ENCODE data around the gene SCFD2. TPM values are rescaled to one million over a fixed set of nuclear protein-coding genes. Genes with fewer than 3 reads are reported as not detected.
A peak's percentile ranks its signal among the peaks of the same experiment; 100 is the strongest.

The SCFD2 gene
- total and polyA plus RNA-seq, 4 donors: 5.2 to 28.7 (median 16.4) TPM

GRCh38 chr4:52850406-52851124, 515.3 kb downstream of the SCFD2 start:
- no peak for TF ChIP-seq CTCF (IDR thresholded peaks at IDR 0.05; ENCODE audit: control extremely low read depth, extremely low read depth)
- no peaks in the 10 kb centered on the region for H3K27me3 ChIP-seq (ENCODE audit: control insufficient read depth in 3 of 3, insufficient read depth in 3 of 3, low read length in 2 of 3)
- H3K36me3 ChIP-seq (ENCODE audit: control insufficient read depth in 4 of 4, insufficient read depth in 4 of 4, low read length in 4 of 4): no peaks in the 10 kb centered on the region
- H3K9ac ChIP-seq (ENCODE audit: insufficient read depth in 1 of 2, low read length in 2 of 2): no peak overlapping the region
- ATAC-seq (ENCODE audit: insufficient read depth, low FRiP score) (no peak), DNase-seq (no peak)
- no peak overlapping the region for H3K27ac ChIP-seq (ENCODE audit: low read depth in 1 of 2, low read length in 1 of 2)
- peaks cover 0 to 8% (median 6%) of the 10 kb centered on the region in 5 donors for H3K4me1 ChIP-seq (ENCODE audit: control insufficient read depth in 5 of 5, insufficient read depth in 5 of 5, low read length in 5 of 5)
- H3K9me3 ChIP-seq (ENCODE audit: control insufficient read depth in 4 of 4, insufficient read depth in 3 of 4, low read length in 3 of 4): no peaks in the 10 kb centered on the region
- WGBS, 2 donors: 93 to 97% methylated on average over 3 of the region's 3 CpGs
- no peak overlapping the region for H3K4me3 ChIP-seq

DNA sequence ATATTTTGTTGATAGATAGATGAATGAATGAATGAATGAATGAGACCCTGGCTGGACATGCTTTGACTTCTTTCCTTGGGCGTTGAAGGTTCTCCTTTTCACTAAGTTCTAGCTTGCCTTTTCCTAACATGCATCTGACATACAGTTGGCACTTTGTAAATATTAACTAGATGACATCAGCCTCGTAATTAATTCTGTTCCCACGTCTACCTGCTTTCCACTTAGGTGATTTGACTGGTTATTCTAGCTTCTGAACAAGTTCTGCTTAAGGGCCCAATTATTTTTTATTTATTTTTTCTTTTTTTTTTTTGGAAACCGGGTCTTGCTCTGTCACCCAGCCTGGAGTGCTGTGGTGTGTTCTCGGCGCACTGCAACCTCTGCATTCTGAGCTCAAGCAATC, 517.6 kb downstream of the SCFD2 start:
- DNase-seq (peak in 2 of 3 donors; percentile 53 to 68), ATAC-seq (ENCODE audit: insufficient read depth, low FRiP score) (no peak)
- WGBS, 2 donors: 69 to 77% methylated on average over 6 of the region's 6 CpGs
- Histone ChIP-seq H3K4me3 (no peak overlapping the region), H3K4me1 (ENCODE audit: control insufficient read depth in 5 of 5, insufficient read depth in 5 of 5, low read length in 5 of 5) (peaks cover under 1 to 8% (median 5%) of the 10 kb centered on the region in 5 donors), H3K9me3 (ENCODE audit: control insufficient read depth in 4 of 4, insufficient read depth in 3 of 4, low read length in 3 of 4) (no peaks in the 10 kb centered on the region), H3K36me3 (ENCODE audit: control insufficient read depth in 4 of 4, insufficient read depth in 4 of 4, low read length in 4 of 4) (no peaks in the 10 kb centered on the region), H3K27ac (ENCODE audit: low read depth in 1 of 2, low read length in 1 of 2) (no peak overlapping the region), H3K27me3 (ENCODE audit: control insufficient read depth in 3 of 3, insufficient read depth in 3 of 3, low read length in 2 of 3) (no peaks in the 10 kb centered on the region), H3K9ac (ENCODE audit: insufficient read depth in 1 of 2, low read length in 2 of 2) (no peak overlapping the region)
- TF ChIP-seq CTCF (IDR thresholded peaks at IDR 0.05; ENCODE audit: control extremely low read depth, extremely low read depth): no peak

DNA sequence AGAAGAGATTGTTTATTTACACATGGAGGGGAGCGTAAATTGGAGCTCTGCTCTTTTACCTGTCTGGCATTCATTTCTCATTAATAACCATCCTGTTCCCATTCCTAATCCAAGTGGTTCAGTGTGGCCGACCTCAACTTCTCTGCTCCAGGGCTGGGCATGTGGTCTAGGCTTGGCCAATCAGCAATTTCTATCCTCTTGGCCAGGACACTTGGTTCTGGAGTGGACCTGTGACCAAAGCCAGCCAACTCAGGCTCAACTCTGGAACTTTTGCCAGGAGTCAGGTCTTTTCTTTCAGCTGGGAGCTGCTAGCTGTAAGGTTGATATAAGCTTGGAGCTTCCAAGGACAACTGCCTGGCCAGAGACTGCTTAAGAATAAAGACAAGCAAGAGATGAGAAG, 519.4 kb downstream of the SCFD2 start:
- no peak overlapping the region for H3K9ac ChIP-seq (ENCODE audit: insufficient read depth in 1 of 2, low read length in 2 of 2)
- H3K4me1 ChIP-seq (ENCODE audit: control insufficient read depth in 5 of 5, insufficient read depth in 5 of 5, low read length in 5 of 5): peaks cover 4 to 18% (median 8%) of the 10 kb centered on the region in 5 donors
- H3K4me3 ChIP-seq: no peak overlapping the region
- no peaks in the 10 kb centered on the region for H3K9me3 ChIP-seq (ENCODE audit: control insufficient read depth in 4 of 4, insufficient read depth in 3 of 4, low read length in 3 of 4)
- TF ChIP-seq CTCF (IDR thresholded peaks at IDR 0.05; ENCODE audit: control extremely low read depth, extremely low read depth): no peak
- no peak for ATAC-seq (ENCODE audit: insufficient read depth, low FRiP score)
- no peaks in the 10 kb centered on the region for H3K36me3 ChIP-seq (ENCODE audit: control insufficient read depth in 4 of 4, insufficient read depth in 4 of 4, low read length in 4 of 4)
- H3K27ac ChIP-seq (ENCODE audit: low read depth in 1 of 2, low read length in 1 of 2): no peak overlapping the region
- whole genome bisulfite sequencing, 2 donors: 88 to 89% methylated on average over 2 of the region's 2 CpGs
- H3K27me3 ChIP-seq (ENCODE audit: control insufficient read depth in 3 of 3, insufficient read depth in 3 of 3, low read length in 2 of 3): no peaks in the 10 kb centered on the region
- DNase-seq: no peak

Data from lung (tissue), 12 donors.